Liver (tissue), 9 donors: ENCODE measurements around the gene MPPED2. TPM values are rescaled to one million over a fixed set of nuclear protein-coding genes. Genes with fewer than 3 reads are reported as not detected.

Source experiments
- DNase-seq: peaks from one replicate; pipeline ENCODE4 v3.0.0-alpha.2; 2017; ENCODE audit warnings: low spot score
- H3K27ac ChIP-seq, 2 donors: one replicate each; pipeline ENCODE4 v1.7.0; 2013; ENCODE audit warnings: inconsistent platforms in 2 of 2, low read length in 2 of 2, control low read depth in 1 of 2, low read depth in 1 of 2, mild to moderate bottlenecking in 1 of 2
- H3K27me3 ChIP-seq, 4 donors: one replicate each; pipeline versions ENCODE4 v1.6.1 to v1.7.0; 2013; ENCODE audit warnings: low read length in 3 of 4, inconsistent platforms in 1 of 4, mild to moderate bottlenecking in 1 of 4, moderate library complexity in 1 of 4; ENCODE audit not compliant: control insufficient read depth in 4 of 4, insufficient read depth in 4 of 4
- H3K36me3 ChIP-seq, 4 donors: one replicate each; pipeline versions ENCODE4 v1.6.1 to v1.7.0; 2013; ENCODE audit warnings: low read length in 3 of 4, mild to moderate bottlenecking in 3 of 4, low read depth in 1 of 4, moderate library complexity in 1 of 4; ENCODE audit not compliant: control insufficient read depth in 4 of 4, insufficient read depth in 3 of 4
- H3K4me1 ChIP-seq, 4 donors: one replicate each; pipeline versions ENCODE4 v1.6.1 to v1.7.0; 2013; ENCODE audit warnings: low read length in 3 of 4, mild to moderate bottlenecking in 3 of 4, moderate library complexity in 1 of 4; ENCODE audit not compliant: control insufficient read depth in 4 of 4, insufficient read depth in 4 of 4
- H3K4me3 ChIP-seq, 3 donors: one replicate each; pipeline versions ENCODE4 v1.6.1 to v1.7.0; 2013; ENCODE audit warnings: low read length in 3 of 3, control low read depth in 1 of 3, low read depth in 1 of 3, mild to moderate bottlenecking in 1 of 3
- H3K9ac ChIP-seq, 2 donors: one replicate each; pipeline ENCODE4 v1.7.0; 2013; ENCODE audit warnings: low read length in 2 of 2, mild to moderate bottlenecking in 2 of 2, moderate library complexity in 2 of 2, control low read depth in 1 of 2, low read depth in 1 of 2
- H3K9me3 ChIP-seq, 4 donors: one replicate each; pipeline versions ENCODE4 v1.6.1 to v1.7.0; 2013; ENCODE audit warnings: low read length in 3 of 4; ENCODE audit not compliant: control insufficient read depth in 4 of 4
- EGR1 ChIP-seq, 2 donors: IDR thresholded peaks; 2 replicates each; pipeline ENCODE4 v1.6.1; 2016 to 2018; ENCODE audit warnings: antibody characterized with exemption in 2 of 2, low read depth in 2 of 2
- FOXA1 ChIP-seq: IDR thresholded peaks from 2 replicates; pipeline ENCODE4 v1.6.1; 2016; ENCODE audit warnings: antibody characterized with exemption
- FOXA2 ChIP-seq: IDR thresholded peaks from 2 replicates; pipeline ENCODE4 v1.6.1; 2016; ENCODE audit warnings: antibody characterized with exemption
- GABPA ChIP-seq, 2 donors: IDR thresholded peaks in 1 of 2; conservative IDR thresholded peaks in 1 of 2; 2 replicates each; pipeline ENCODE4 v1.6.1; 2016; ENCODE audit warnings: antibody characterized with exemption in 2 of 2, mild to moderate bottlenecking in 1 of 2, moderate library complexity in 1 of 2
- HNF4A ChIP-seq, 2 donors: conservative IDR thresholded peaks; 2 replicates each; pipeline ENCODE4 v1.6.1; 2016; ENCODE audit warnings: antibody characterized with exemption in 2 of 2, mild to moderate bottlenecking in 2 of 2
- HNF4G ChIP-seq: IDR thresholded peaks from 2 replicates; pipeline ENCODE4 v1.6.1; 2016; ENCODE audit warnings: antibody characterized with exemption
- JUND ChIP-seq, 2 donors: IDR thresholded peaks; 2 replicates each; pipeline ENCODE4 v1.6.1; 2016; ENCODE audit warnings: antibody characterized with exemption in 2 of 2
- NR2F2 ChIP-seq: IDR thresholded peaks from 2 replicates; pipeline ENCODE4 v1.6.1; 2016; ENCODE audit warnings: antibody characterized with exemption
- RAD21 ChIP-seq, 2 donors: IDR thresholded peaks; 2 replicates each; pipeline ENCODE4 v1.6.1; 2016; ENCODE audit warnings: antibody characterized with exemption in 2 of 2, mild to moderate bottlenecking in 2 of 2
- RXRA ChIP-seq, 2 donors: IDR thresholded peaks; 2 replicates each; pipeline ENCODE4 v1.6.1; 2017 to 2018; ENCODE audit warnings: antibody characterized with exemption in 2 of 2, mild to moderate bottlenecking in 1 of 2
- YY1 ChIP-seq: IDR thresholded peaks from 2 replicates; pipeline ENCODE4 v1.6.1; 2016; ENCODE audit warnings: antibody characterized with exemption, mild to moderate bottlenecking
- WGBS: extraction: QIAGEN DNeasy Blood & Tissue Kit; methylation state at CpG from one replicate; pipeline ENCODE4 v1.1.7; 2013; 5-methylcytosine and 5-hydroxymethylcytosine counted together
- polyA plus RNA-seq, 2 donors: library from polyadenylated mRNA; stranded (reverse) in 1 of 2; unstranded in 1 of 2; fragments of 200-250 nt in 1 of 2; fragments of >200 nt in 1 of 2; fragmentation: Nextera tagmentation in 1 of 2; extraction: Ambion mirVana in 1 of 2; gene quantifications; one replicate each; pipeline versions ENCODE4 v1.2.1 to v1.2.3, GENCODE V29; 2013 to 2015
- total RNA-seq, 2 donors: library from RNA; depleted of rRNA; stranded (reverse); fragments of >200 nt; gene quantifications; one replicate each; pipeline ENCODE4 v1.2.3, GENCODE V29; 2014
- TF ChIP-seq, protein P1 (sequence below): fragments of 150-350 bp; IDR thresholded peaks from 2 replicates; pipeline ENCODE4 v1.5.1; 2017; ENCODE audit warnings: improper control_type of control experiment, low read depth, low read length; ENCODE audit not compliant: missing input control
- TF ChIP-seq, protein P2 (sequence below): IDR thresholded peaks from 2 replicates; pipeline ENCODE4 v1.6.1; 2016; ENCODE audit warnings: antibody characterized with exemption
- TF ChIP-seq, protein P3 (sequence below): IDR thresholded peaks from 2 replicates; pipeline ENCODE4 v1.6.1; 2016; ENCODE audit warnings: antibody characterized with exemption
- TF ChIP-seq, protein P4 (sequence below): IDR thresholded peaks from 2 replicates; pipeline ENCODE4 v1.6.1; 2016; ENCODE audit warnings: antibody characterized with exemption
- donor health status: healthy.
- donor health status: healthy.
- donor health status: healthy.
- donor health status: healthy.
- donor health status: healthy.

The MPPED2 gene
- total and polyA plus RNA-seq, 4 donors = 0.22 to 1.6 (median 0.47) TPM

DNA sequence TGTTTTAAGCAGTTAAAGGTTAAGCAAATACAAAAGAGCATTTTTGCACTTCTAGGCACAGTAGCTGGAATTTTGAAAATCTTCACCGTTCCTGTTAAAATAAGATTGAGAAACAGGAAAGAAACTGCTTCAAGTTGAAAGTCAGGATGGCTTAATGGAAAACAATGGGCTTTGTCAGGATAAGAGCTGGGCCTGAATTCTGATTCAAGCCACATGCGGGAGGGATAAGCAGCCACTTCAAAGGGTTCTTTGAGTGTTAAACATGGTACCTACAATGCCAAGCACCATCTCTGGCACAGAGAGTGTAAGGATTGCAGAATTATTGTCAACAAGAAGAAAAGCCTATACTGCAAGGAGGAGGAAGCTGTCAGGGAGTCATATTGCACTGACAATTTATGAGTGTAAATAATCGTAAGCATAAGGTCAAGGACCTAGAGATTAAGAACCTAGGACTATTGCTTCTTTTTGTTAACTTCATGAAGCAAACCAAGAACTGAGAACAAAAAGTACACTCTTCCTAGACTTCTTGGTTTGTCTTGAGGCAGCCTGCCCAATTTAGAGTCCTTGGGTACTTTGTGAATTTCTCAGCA lies 32.5 kb downstream of the MPPED2 start:
- no peak overlapping the region for H3K9ac ChIP-seq
- no peak for TF ChIP-seq RAD21 (IDR thresholded peaks at IDR 0.05)
- TF ChIP-seq EGR1 (IDR thresholded peaks at IDR 0.05; ENCODE audit: low read depth in 2 of 2) = no peak
- no peak for TF ChIP-seq JUND (IDR thresholded peaks at IDR 0.05)
- no peak for TF ChIP-seq YY1
- no peak overlapping the region for H3K27ac ChIP-seq
- WGBS = 62% methylated on average over 3 of the region's 3 CpGs
- no peaks in the 10 kb centered on the region for H3K9me3 ChIP-seq
- no peak for DNase-seq
- no peak overlapping the region for H3K4me3 ChIP-seq
- no peaks in the 10 kb centered on the region for H3K27me3 ChIP-seq
- H3K36me3 ChIP-seq = peaks cover 0 to 1% (median 0%) of the 10 kb centered on the region in 4 donors
- peaks cover 0 to 6% (median 0%) of the 10 kb centered on the region in 4 donors for H3K4me1 ChIP-seq

DNA sequence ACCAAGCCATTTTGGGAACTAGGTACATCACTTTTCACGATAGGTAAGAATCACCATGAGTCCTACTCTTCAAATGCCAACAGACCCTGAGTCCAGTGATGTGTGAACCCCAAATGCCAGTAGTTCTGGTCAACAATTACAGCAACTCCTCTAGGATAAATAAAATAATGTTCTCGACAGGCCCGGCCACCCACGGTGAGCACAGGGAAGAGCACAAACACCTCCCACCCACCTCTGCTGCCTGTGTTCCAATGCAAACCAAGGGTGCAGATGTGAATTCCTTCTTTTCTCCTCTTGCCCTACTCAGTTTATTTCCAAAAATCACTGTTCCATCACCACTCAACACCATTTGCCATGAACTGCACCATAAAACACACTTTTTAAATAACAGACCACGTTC lies 33.3 kb downstream of the MPPED2 start:
- TF ChIP-seq FOXA2 (no peak), EGR1 (IDR thresholded peaks at IDR 0.05; ENCODE audit: low read depth in 2 of 2) (no peak), RXRA (IDR thresholded peaks at IDR 0.05) (no peak), HNF4A (conservative IDR thresholded peaks at IDR 0.05) (no peak)
- TF ChIP-seq, protein P1, sequence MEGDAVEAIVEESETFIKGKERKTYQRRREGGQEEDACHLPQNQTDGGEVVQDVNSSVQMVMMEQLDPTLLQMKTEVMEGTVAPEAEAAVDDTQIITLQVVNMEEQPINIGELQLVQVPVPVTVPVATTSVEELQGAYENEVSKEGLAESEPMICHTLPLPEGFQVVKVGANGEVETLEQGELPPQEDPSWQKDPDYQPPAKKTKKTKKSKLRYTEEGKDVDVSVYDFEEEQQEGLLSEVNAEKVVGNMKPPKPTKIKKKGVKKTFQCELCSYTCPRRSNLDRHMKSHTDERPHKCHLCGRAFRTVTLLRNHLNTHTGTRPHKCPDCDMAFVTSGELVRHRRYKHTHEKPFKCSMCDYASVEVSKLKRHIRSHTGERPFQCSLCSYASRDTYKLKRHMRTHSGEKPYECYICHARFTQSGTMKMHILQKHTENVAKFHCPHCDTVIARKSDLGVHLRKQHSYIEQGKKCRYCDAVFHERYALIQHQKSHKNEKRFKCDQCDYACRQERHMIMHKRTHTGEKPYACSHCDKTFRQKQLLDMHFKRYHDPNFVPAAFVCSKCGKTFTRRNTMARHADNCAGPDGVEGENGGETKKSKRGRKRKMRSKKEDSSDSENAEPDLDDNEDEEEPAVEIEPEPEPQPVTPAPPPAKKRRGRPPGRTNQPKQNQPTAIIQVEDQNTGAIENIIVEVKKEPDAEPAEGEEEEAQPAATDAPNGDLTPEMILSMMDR = no peak
- TF ChIP-seq, protein P2, sequence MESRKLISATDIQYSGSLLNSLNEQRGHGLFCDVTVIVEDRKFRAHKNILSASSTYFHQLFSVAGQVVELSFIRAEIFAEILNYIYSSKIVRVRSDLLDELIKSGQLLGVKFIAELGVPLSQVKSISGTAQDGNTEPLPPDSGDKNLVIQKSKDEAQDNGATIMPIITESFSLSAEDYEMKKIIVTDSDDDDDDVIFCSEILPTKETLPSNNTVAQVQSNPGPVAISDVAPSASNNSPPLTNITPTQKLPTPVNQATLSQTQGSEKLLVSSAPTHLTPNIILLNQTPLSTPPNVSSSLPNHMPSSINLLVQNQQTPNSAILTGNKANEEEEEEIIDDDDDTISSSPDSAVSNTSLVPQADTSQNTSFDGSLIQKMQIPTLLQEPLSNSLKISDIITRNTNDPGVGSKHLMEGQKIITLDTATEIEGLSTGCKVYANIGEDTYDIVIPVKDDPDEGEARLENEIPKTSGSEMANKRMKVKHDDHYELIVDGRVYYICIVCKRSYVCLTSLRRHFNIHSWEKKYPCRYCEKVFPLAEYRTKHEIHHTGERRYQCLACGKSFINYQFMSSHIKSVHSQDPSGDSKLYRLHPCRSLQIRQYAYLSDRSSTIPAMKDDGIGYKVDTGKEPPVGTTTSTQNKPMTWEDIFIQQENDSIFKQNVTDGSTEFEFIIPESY = no peak
- TF ChIP-seq, protein P3, sequence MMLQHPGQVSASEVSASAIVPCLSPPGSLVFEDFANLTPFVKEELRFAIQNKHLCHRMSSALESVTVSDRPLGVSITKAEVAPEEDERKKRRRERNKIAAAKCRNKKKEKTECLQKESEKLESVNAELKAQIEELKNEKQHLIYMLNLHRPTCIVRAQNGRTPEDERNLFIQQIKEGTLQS = no peak
- TF ChIP-seq, protein P4, sequence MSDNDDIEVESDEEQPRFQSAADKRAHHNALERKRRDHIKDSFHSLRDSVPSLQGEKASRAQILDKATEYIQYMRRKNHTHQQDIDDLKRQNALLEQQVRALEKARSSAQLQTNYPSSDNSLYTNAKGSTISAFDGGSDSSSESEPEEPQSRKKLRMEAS = no peak
- Histone ChIP-seq H3K27ac (no peak overlapping the region), H3K4me1 (peaks cover 0 to 6% (median 0%) of the 10 kb centered on the region in 4 donors), H3K9me3 (no peaks in the 10 kb centered on the region), H3K9ac (no peak overlapping the region), H3K27me3 (no peaks in the 10 kb centered on the region), H3K36me3 (peaks cover 0 to 1% (median 0%) of the 10 kb centered on the region in 4 donors), H3K4me3 (no peak overlapping the region)
- DNase-seq = no peak
- WGBS = 93% methylated on average over 5 of the region's 5 CpGs

DNA sequence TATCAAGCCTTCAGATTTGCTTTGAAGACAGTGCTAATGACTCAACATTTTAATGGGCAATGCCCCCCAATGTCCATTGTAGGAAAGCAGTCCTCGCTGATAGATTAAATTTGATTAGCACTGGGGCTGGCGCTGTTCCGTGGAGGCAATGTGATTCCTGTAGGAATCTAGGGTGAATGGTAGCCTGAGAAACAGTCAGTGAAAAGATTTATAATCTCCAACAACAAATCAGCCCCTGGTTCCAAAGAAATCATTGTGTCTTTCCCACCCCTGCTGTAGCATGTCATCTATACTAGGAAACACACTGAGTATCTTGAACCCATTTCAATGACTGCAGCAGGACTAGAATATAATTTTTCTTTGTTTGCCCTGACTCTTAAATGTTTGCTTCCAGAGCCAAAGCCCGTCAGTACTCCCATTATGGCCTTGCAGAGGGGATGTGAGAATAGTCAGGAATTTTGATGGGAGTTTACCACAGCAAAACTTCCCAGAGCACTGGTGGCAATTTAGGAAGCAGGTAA lies 36.1 kb downstream of the MPPED2 start:
- H3K36me3 ChIP-seq = peaks cover 0 to 1% (median 0%) of the 10 kb centered on the region in 4 donors
- no peak overlapping the region for H3K4me3 ChIP-seq
- no peak for TF ChIP-seq FOXA2
- no peak for TF ChIP-seq NR2F2
- TF ChIP-seq, protein P1 = no peak
- TF ChIP-seq GABPA (IDR thresholded peaks at IDR 0.05 in 1 of 2, conservative IDR thresholded peaks at IDR 0.05 in 1 of 2) = no peak
- TF ChIP-seq FOXA1 = no peak
- no peak for TF ChIP-seq HNF4G
- no peak for TF ChIP-seq RAD21 (IDR thresholded peaks at IDR 0.05)
- no peak for TF ChIP-seq EGR1 (IDR thresholded peaks at IDR 0.05; ENCODE audit: low read depth in 2 of 2)
- TF ChIP-seq JUND (IDR thresholded peaks at IDR 0.05) = no peak
- DNase-seq = no peak
- 91% methylated on average over 4 of the region's 4 CpGs for WGBS
- no peaks in the 10 kb centered on the region for H3K27me3 ChIP-seq
- H3K9ac ChIP-seq = no peak overlapping the region
- H3K27ac ChIP-seq = no peak overlapping the region
- H3K4me1 ChIP-seq = peaks cover 0 to 8% (median 2%) of the 10 kb centered on the region in 4 donors
- H3K9me3 ChIP-seq = no peaks in the 10 kb centered on the region
